Suprapubic skin (tissue), 4 donors: ENCODE data around the gene KDM5B.

Experiments
- POLR2A ChIP-seq, 2 donors: fragments of 450-650 bp; IDR thresholded peaks; one replicate each; pipeline ENCODE4 v1.6.1; 2017; ENCODE audit warnings: antibody characterized with exemption in 2 of 2, mild to moderate bottlenecking in 2 of 2, moderate library complexity in 2 of 2
- POLR2AphosphoS5 ChIP-seq, 3 donors: sonication (generic); formaldehyde crosslinking; IDR thresholded peaks; one replicate each; pipeline ENCODE4 v1.6.1; 2017; ENCODE audit warnings: antibody characterized with exemption in 3 of 3
- TF ChIP-seq, protein P1 (sequence below), 2 donors: fragments of 200-600 bp in 1 of 2; fragments of 450-650 bp in 1 of 2; sonication (generic) in 1 of 2; IDR thresholded peaks; one replicate each; pipeline ENCODE4 v1.5.1; 2016 to 2019; ENCODE audit warnings: antibody characterized with exemption in 2 of 2, mild to moderate bottlenecking in 1 of 2, moderate library complexity in 1 of 2

DNA sequence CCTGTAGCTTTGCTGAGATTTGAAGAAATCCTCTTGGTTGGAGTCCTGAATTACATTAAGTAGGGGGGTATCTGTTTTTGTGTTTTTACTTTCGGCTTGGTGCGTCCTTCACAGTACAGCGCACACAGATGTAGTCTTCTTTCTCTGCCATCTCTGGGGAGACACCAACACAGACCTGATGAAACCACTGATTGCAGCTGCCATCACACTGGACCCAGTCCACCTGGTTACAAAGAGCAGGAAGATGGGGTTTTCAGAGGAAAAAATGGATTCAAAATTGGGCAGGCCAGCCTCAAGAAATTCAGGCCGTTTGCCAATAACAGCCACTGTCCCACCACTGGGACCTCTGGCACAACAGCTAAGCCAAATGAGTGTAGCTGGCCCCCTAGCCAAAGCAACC lies 79.3 kb downstream of the KDM5B start:
- TF ChIP-seq, protein P1, sequence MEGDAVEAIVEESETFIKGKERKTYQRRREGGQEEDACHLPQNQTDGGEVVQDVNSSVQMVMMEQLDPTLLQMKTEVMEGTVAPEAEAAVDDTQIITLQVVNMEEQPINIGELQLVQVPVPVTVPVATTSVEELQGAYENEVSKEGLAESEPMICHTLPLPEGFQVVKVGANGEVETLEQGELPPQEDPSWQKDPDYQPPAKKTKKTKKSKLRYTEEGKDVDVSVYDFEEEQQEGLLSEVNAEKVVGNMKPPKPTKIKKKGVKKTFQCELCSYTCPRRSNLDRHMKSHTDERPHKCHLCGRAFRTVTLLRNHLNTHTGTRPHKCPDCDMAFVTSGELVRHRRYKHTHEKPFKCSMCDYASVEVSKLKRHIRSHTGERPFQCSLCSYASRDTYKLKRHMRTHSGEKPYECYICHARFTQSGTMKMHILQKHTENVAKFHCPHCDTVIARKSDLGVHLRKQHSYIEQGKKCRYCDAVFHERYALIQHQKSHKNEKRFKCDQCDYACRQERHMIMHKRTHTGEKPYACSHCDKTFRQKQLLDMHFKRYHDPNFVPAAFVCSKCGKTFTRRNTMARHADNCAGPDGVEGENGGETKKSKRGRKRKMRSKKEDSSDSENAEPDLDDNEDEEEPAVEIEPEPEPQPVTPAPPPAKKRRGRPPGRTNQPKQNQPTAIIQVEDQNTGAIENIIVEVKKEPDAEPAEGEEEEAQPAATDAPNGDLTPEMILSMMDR (IDR thresholded peaks at IDR 0.05): no peak
- TF ChIP-seq POLR2A (IDR thresholded peaks at IDR 0.05) (no peak), POLR2AphosphoS5 (IDR thresholded peaks at IDR 0.05) (no peak)
